ENCODE data around the gene DTWD2. TPM values are rescaled to one million over a fixed set of nuclear protein-coding genes. Genes with fewer than 3 reads are reported as not detected.
"Not testable (repeated sequence)": the region's sequence is repeated elsewhere in the genome, so short reads cannot be mapped to it uniquely, and the experiment has no call there.

Gene DTWD2
- total RNA-seq, 1 donor = 10.8 TPM

DNA sequence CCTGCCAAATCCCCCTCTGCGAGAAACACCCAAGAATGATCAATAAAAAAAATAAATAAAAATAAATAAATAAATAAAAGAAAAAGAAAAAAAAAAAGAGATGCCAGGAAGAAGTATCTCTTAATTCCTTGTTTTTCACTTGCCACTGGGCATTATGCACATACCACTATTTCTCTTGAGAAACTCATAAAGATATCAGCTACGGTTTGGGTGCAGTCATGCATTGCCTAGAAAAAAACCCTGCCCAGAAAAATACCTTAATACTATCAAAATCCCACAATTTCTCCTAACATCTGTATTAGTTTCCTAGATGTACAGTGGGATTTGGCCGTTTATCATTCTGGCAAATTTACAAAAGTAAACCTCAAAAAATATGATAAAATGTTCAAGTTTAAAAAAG, 22.5 kb downstream of the DTWD2 start:
- no peak overlapping the region for H3K4me3 ChIP-seq (ENCODE audit: low read depth, low read length)
- DNase-seq (ENCODE audit: low read depth) = no peak
- TF ChIP-seq CTCF (IDR thresholded peaks at IDR 0.05; ENCODE audit: insufficient read depth, low read depth, low read length) = no peak

DNA sequence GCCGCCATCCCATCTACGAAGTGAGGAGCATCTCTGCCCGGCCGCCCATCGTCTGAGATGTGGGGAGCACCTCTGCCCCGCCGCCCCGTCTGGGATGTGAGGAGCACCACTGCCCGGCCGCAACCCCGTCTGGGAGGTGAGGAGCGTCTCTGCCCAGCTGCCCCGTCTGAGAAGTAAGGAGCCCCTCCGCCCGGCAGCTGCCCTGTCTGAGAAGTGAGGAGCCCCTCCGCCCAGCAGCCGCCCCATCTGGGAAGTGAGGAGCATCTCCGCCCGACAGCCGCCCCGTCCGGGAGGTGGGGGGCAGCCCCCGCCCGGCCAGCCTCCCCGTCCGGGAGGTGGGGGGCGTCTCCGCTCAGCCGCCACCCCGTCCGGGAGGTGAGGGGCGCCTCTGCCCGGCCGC, 23.4 kb downstream of the DTWD2 start:
- H3K4me3 ChIP-seq (ENCODE audit: low read depth, low read length); DNase-seq (ENCODE audit: low read depth): not testable (repeated sequence)

DNA sequence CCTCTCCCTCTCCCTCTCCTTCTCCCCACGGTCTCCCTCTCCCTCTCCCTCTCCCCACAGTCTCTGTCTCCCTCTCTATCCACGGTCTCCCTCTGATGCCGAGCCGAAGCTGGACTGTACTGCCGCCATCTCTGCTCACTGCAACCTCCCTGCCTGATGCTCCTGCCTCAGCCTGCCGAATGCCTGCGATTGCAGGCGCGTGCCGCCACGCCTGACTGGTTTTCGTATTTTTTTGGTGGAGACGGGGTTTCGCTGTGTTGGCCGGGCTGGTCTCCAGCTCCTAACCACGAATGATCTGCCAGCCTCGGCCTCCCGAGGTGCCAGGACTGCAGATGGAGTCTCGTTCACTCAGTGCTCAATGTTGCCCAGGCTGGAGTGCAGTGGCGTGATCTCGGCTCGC, 24.0 kb downstream of the DTWD2 start:
- H3K4me3 ChIP-seq (ENCODE audit: low read depth, low read length); DNase-seq (ENCODE audit: low read depth): not testable (repeated sequence)

- TF ChIP-seq CTCF (IDR thresholded peaks at IDR 0.05; ENCODE audit: insufficient read depth, low read depth, low read length) = no peak
- no peak for DNase-seq (ENCODE audit: low read depth)
- no peak overlapping the region for H3K4me3 ChIP-seq (ENCODE audit: low read depth, low read length)
These were observed 25.2 kb downstream of the DTWD2 start for GRCh38 chr5:118963169-118963568.

GRCh38 chr5:118960557-118960956, 27.8 kb downstream of the DTWD2 start:
- no peak for TF ChIP-seq CTCF (IDR thresholded peaks at IDR 0.05; ENCODE audit: insufficient read depth, low read depth, low read length)
- H3K4me3 ChIP-seq (ENCODE audit: low read depth, low read length) = no peak overlapping the region
- DNase-seq (ENCODE audit: low read depth) = no peak

DNA sequence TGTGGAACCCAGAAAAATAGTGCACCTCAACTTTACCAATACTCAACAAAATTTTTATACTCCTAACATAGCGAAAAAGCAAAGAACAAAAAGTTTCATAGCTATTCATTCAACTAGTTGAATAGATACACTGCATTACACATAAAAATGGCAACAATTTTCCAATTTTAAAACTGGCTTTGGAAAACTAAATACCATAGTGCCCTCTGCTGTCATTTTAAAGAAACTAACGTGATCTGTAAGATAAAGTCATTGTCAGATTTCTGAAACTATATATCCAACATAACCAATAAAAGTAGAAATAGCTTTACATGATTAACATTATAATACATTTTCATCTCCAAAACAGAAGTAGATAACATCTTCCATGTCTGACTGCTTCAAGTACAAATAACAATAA, 31.6 kb downstream of the DTWD2 start:
- no peak overlapping the region for H3K4me3 ChIP-seq (ENCODE audit: low read depth, low read length)
- peak; percentile 14 for DNase-seq (ENCODE audit: low read depth)
- peak; percentile 32 for TF ChIP-seq CTCF (IDR thresholded peaks at IDR 0.05; ENCODE audit: insufficient read depth, low read depth, low read length)

GRCh38 chr5:118953652-118954005, 34.7 kb downstream of the DTWD2 start:
- no peak for TF ChIP-seq CTCF (IDR thresholded peaks at IDR 0.05; ENCODE audit: insufficient read depth, low read depth, low read length)
- DNase-seq (ENCODE audit: low read depth) = no peak
- H3K4me3 ChIP-seq (ENCODE audit: low read depth, low read length) = no peak overlapping the region

GRCh38 chr5:118952992-118953651, 35.2 kb downstream of the DTWD2 start:
- DNase-seq (ENCODE audit: low read depth) = no peak
- no peak overlapping the region for H3K4me3 ChIP-seq (ENCODE audit: low read depth, low read length)
- TF ChIP-seq CTCF (IDR thresholded peaks at IDR 0.05; ENCODE audit: insufficient read depth, low read depth, low read length) = no peak

DNA sequence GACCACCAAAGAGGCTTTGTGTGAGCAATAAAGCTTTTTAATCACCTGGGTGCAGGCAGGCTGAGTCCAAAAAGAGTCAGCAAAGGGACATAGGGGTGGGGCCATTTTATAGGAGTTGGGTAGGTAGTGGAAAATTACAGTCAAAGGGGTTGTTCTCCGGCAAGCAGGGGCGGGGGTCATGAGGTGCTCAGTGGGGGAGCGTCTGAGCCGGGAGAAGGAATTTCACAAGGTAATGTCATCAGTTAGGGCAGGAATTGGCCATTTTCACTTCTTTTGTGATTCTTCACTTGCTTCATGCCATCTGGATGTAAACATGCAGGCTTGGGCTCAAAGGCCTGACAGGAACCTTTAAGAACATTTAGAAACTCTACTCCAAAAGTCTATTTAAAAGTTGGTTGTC, 36.0 kb downstream of the DTWD2 start:
- DNase-seq (ENCODE audit: low read depth); H3K4me3 ChIP-seq (ENCODE audit: low read depth, low read length): not testable (repeated sequence)

DNA sequence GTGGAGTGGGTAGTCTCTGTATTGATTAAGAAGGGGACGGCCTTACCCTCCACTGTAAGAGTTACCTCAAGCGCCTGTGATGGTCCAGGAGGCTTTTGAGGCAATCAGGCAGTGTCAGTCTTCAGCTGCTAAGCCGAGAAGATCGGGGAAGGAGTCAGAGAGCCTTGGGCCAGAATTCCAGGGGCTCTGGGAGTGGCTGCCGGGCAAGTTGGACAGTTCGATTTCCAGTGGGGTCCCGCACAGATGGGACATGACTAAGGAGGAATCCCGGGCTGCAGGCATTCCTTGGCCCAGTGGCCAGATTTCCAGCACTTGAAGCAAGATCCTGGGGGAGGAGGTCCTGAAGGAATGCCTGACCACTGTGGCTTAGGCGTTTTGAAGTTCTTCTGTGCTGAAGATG, 38.0 kb downstream of the DTWD2 start:
- not testable (repeated sequence) for H3K4me3 ChIP-seq (ENCODE audit: low read depth, low read length); DNase-seq (ENCODE audit: low read depth)

Data from fibroblast of villous mesenchyme (primary cell).